OCI-LY7 (cell line): Measurements from ENCODE around the gene CELSR3. TPM values are rescaled to one million over a fixed set of nuclear protein-coding genes. Genes with fewer than 3 reads are reported as not detected.

Experiments
- BruUV-seq: library from RNA; stranded (reverse); fragments of 400-500 nt; replicated peaks from 2 replicates; lab custom pipeline; 2021; lab: Mats Ljungman, UMichigan
- CTCF ChIA-PET: fragments of 300-600 bp; sonication (Branson Sonifier 250); formaldehyde crosslinking; loops from one replicate; lab custom pipeline; 2022; ENCODE audit warnings: antibody characterized with exemption; ENCODE audit not compliant: unreplicated experiment; lab: Charles Lee
- POLR2A ChIA-PET: fragments of 300-600 bp; sonication (Branson Sonifier 250); formaldehyde crosslinking; loops from one replicate; lab custom pipeline; 2022; ENCODE audit warnings: antibody characterized with exemption; lab: Charles Lee
- DNase-seq: peaks from one replicate; pipeline ENCODE4 v3.0.0-alpha.2; 2015; ENCODE audit warnings: low spot score
- H2AFZ ChIP-seq: fragments of 200-600 bp; sonication (generic), shearing (Covaris generic); 2 replicates; pipeline ENCODE4 v1.6.1; 2014; ENCODE audit warnings: mild to moderate bottlenecking, antibody characterized with exemption, low read length, moderate library complexity
- H3K27ac ChIP-seq: fragments of 200-600 bp; sonication (generic); 2 replicates; pipeline ENCODE4 v1.5.1; 2014; ENCODE audit warnings: mixed run types, low read depth, mild to moderate bottlenecking, moderate library complexity, low read length, inconsistent platforms; ENCODE audit not compliant: poor library complexity, severe bottlenecking
- H3K36me3 ChIP-seq: fragments of 200-600 bp; sonication (generic); 2 replicates; pipeline ENCODE4 v1.6.1; 2014; ENCODE audit warnings: mild to moderate bottlenecking, antibody characterized with exemption, low read length, moderate library complexity, mixed read lengths; ENCODE audit not compliant: insufficient read depth
- H3K4me1 ChIP-seq: fragments of 200-600 bp; sonication (generic); 2 replicates; pipeline ENCODE4 v1.5.1; 2014; ENCODE audit warnings: mild to moderate bottlenecking, low read length; ENCODE audit not compliant: insufficient read depth, poor library complexity, severe bottlenecking
- H3K4me2 ChIP-seq: fragments of 200-600 bp; sonication (generic); 2 replicates; pipeline ENCODE4 v1.6.1; 2014; ENCODE audit warnings: mild to moderate bottlenecking, low read length
- H3K4me3 ChIP-seq: fragments of 200-600 bp; sonication (generic); 2 replicates; pipeline ENCODE4 v1.5.1; 2014; ENCODE audit warnings: mild to moderate bottlenecking, low read depth, low read length; ENCODE audit not compliant: poor library complexity, severe bottlenecking
- H3K79me2 ChIP-seq: fragments of 200-600 bp; sonication (generic); 2 replicates; pipeline ENCODE4 v1.6.1; 2016; ENCODE audit warnings: low read depth, mild to moderate bottlenecking, low read length, moderate library complexity, mixed read lengths; ENCODE audit not compliant: insufficient read depth
- H3K9me2 ChIP-seq: fragments of 200-600 bp; sonication (generic); 2 replicates; pipeline ENCODE4 v1.6.1; 2016; ENCODE audit warnings: mild to moderate bottlenecking, low read length, mixed read lengths; ENCODE audit not compliant: insufficient read depth
- H3K9me3 ChIP-seq: fragments of 200-600 bp; sonication (generic); 2 replicates; pipeline ENCODE4 v1.6.1; 2014; ENCODE audit warnings: mild to moderate bottlenecking, mixed run types, low read length, mixed read lengths
- H4K20me1 ChIP-seq: fragments of 200-600 bp; sonication (generic); 2 replicates; pipeline ENCODE4 v1.6.1; 2014; ENCODE audit warnings: mild to moderate bottlenecking, antibody characterized with exemption, low read length, moderate library complexity, mixed read lengths; ENCODE audit not compliant: insufficient read depth
- CTCF ChIP-seq: fragments of 200-600 bp; sonication (generic); conservative IDR thresholded peaks from 2 replicates; pipeline ENCODE4 v1.5.1; 2014; ENCODE audit warnings: mild to moderate bottlenecking, antibody characterized with exemption, low read length, moderate library complexity, mixed read lengths
- EZH2phosphoT487 ChIP-seq: fragments of 200-600 bp; sonication (generic); IDR thresholded peaks from 2 replicates; pipeline ENCODE4 v1.6.1; 2018; ENCODE audit warnings: low read depth, borderline replicate concordance, mild to moderate bottlenecking, mixed run types, antibody characterized with exemption, low read length, moderate library complexity, mixed read lengths
- intact Hi-C: fragments of 100-400 bp; cut with micrococcal nuclease; formaldehyde crosslinking; loops from one replicate; pipeline ENCODE4 v1.10.0; 2022; ENCODE audit not compliant: unreplicated experiment
- total RNA-seq, 2 experiments: library from RNA; depleted of rRNA in 1 of 2; stranded (reverse); fragments of >200 nt in 1 of 2; shearing (Covaris generic) in 1 of 2; gene quantifications; 2 replicates each; pipeline ENCODE4 v1.2.3, GENCODE V29; 2014 to 2022

Gene CELSR3
- total RNA-seq, 2 experiments from 2014 or later, result 3.0 to 9.1 TPM

GRCh38 chr3:48639944-48640606 is 22.6 kb downstream of the CELSR3 start:
- Histone ChIP-seq H3K27ac (no peak overlapping the region), H3K9me2 (no peaks in the 10 kb centered on the region), H2AFZ (no peak overlapping the region), H3K4me3 (no peak overlapping the region), H3K9me3 (no peaks in the 10 kb centered on the region), H3K79me2 (no peaks in the 10 kb centered on the region), H3K4me2 (no peak overlapping the region), H4K20me1 (no peaks in the 10 kb centered on the region), H3K4me1 (peaks cover 17% of the 10 kb centered on the region), H3K36me3 (no peaks in the 10 kb centered on the region)
- ChIA-PET CTCF (no interaction called here), POLR2A (no interaction called here)
- DNase-seq, result no peak
- intact Hi-C loops, result loop anchor here (10.0 kb wide), 2 partner anchors 195 to 235 kb away; partner anchors contain the start of genes ATRIP, CCDC51 and TMA7
- no peak for TF ChIP-seq CTCF
- no peak for TF ChIP-seq EZH2phosphoT487
- no TSS peak for BruUV-seq

- no peaks in the 10 kb centered on the region for H3K9me2 ChIP-seq
- H2AFZ ChIP-seq, result no peak overlapping the region
- H4K20me1 ChIP-seq, result no peaks in the 10 kb centered on the region; the same call in 1 of the 2 replicates
- TF ChIP-seq CTCF, result peak; percentile 51
- no peak for TF ChIP-seq EZH2phosphoT487
- peak; percentile 21 for DNase-seq
- H3K36me3 ChIP-seq, result no peaks in the 10 kb centered on the region
- peaks cover 27% of the 10 kb centered on the region for H3K4me1 ChIP-seq
- no peak overlapping the region for H3K4me3 ChIP-seq
- H3K4me2 ChIP-seq, result no peak overlapping the region
- ChIA-PET CTCF (no interaction called here), POLR2A (no interaction called here)
- no TSS peak for BruUV-seq
- H3K27ac ChIP-seq, result no peak overlapping the region
- no peaks in the 10 kb centered on the region for H3K9me3 ChIP-seq
- no peaks in the 10 kb centered on the region for H3K79me2 ChIP-seq
- intact Hi-C loops, result loop anchor here (10.0 kb wide), 2 partner anchors 193 to 233 kb away; partner anchors contain the start of genes ATRIP, CCDC51 and TMA7
These were observed 25.4 kb downstream of the CELSR3 start for GRCh38 chr3:48637305-48637704.
